GM12892 (cell line): Measurements from ENCODE around the gene RXYLT1.
"Not testable (repeated sequence)": the region's sequence is repeated elsewhere in the genome, so short reads cannot be mapped to it uniquely, and the experiment has no call there.

ENCODE experiments used
- POLR2A ChIP-seq: IDR thresholded peaks from 2 replicates; pipeline ENCODE4 v1.6.1; 2011; ENCODE audit warnings: low read depth, low read length, control low read depth
- POLR2AphosphoS5 ChIP-seq: IDR thresholded peaks from 2 replicates; pipeline ENCODE4 v1.6.1; 2011; ENCODE audit warnings: low read depth, low read length, control low read depth
- TAF1 ChIP-seq: IDR thresholded peaks from 2 replicates; pipeline ENCODE4 v1.6.1; 2011; ENCODE audit warnings: low read depth, mild to moderate bottlenecking, control low read depth, low read length, borderline replicate concordance

- TF ChIP-seq TAF1, POLR2AphosphoS5, POLR2A: not testable (repeated sequence)
Measured at GRCh38 chr12:63741431-63741830, 38.3 kb upstream of the RXYLT1 start.
